NCI-H146 treated with DMSO at 0.1 percent for 48 hours (cell line): ENCODE measurements around the gene WASF2.

ENCODE experiments used
- DNase-seq: peaks from one replicate; lab custom pipeline; 2025; ENCODE audit not compliant: unreplicated experiment; lab: John Stamatoyannopoulos, UW

WASF2 gene

DNA sequence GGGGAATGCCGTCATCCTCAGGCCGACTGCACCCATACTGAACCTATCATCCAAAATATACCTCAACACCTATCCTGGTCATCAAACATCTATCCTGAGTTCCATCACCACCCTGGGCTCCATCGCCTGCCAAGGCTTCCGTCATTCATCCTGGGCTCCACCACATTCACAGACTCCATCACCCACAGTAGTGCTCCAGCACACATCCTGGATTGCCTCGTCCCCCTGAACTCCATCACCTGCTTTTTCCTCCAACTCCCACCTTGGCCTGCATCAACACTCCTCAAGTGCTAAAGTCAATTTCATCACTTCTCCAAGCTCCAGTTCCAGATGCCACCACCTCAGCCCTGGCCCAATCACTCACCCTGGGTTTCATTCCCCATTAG, 131.0 kb downstream of the WASF2 start:
- no peak for DNase-seq

DNA sequence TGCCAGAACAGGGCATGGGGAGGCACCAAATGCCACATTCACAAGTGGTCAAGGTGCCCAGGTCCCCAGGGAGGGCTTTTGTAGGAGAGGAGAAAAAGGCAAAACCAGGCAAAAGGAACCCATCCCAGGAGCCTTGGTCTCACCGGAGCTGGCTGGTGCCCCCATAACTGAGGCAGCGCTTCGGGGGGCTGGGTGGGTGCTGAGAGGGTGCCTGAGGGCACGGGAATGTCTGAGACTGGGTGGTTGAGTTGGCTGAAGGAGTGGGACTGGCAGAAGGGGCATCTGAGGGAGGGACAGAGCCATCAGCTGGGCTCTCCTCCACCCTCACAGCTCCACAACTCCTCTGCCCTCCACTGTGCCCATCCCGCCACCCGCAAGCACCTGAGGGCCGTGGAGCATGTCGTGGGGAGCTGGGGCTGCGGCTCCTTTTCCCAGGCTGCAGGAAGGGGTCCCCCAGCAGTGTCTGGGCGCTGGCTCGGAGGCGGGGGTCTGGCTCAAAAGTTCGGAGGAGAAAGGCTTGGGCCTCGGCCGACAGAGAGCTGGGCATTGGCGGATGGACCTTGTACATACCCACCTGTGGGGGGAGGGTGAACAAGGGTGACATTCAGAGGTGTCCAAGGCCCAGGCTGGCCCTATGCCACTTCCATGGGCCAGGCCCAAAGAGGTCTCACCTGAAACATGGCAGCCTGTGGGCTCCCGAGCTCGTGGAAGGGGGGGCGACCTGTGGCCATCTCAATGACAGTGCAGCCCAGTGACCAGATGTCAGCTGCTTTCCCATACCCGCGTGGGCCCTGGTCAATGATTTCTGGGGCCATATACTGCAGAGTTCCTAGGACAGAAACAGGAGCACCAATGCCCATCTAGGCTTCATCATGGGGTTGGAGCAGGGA, 131.7 kb downstream of the WASF2 start:
- no peak for DNase-seq

DNA sequence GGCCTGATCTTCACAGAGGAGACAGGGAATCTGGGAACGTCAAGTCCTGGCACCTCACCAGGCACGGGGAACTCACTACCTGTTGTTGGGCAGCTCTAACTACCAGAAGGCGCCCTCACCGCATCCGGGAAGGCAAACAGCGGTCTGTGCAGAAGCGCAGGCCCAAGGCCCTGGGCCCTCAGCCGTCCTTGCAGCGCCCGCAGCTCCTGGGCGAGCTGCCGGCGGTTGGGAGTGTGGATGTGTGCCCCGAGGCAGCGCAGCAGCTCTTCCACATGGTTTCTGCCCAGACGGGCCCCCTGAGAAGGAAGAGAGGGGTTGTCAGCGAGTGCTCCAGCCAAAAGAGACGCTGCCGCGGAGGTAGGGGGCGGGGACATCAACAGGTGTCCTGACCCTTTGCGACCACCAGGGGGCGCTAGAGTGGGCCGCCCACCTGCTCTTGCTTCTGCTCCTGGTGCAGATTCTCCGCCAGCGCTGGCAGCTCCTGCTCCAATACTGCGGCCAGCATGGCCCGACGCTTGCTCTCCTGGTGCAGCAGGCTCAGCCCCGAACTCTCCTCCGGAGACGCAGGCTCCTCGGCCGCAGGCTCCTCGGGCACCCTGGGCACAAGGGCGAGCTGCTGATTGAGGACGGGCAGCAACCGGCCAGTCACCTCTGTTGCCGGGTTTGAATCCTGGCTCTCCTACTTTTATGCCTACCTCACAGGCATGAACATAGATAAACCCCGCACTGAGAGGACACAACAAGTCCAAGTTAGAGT, 132.5 kb downstream of the WASF2 start:
- DNase-seq = no peak

DNA sequence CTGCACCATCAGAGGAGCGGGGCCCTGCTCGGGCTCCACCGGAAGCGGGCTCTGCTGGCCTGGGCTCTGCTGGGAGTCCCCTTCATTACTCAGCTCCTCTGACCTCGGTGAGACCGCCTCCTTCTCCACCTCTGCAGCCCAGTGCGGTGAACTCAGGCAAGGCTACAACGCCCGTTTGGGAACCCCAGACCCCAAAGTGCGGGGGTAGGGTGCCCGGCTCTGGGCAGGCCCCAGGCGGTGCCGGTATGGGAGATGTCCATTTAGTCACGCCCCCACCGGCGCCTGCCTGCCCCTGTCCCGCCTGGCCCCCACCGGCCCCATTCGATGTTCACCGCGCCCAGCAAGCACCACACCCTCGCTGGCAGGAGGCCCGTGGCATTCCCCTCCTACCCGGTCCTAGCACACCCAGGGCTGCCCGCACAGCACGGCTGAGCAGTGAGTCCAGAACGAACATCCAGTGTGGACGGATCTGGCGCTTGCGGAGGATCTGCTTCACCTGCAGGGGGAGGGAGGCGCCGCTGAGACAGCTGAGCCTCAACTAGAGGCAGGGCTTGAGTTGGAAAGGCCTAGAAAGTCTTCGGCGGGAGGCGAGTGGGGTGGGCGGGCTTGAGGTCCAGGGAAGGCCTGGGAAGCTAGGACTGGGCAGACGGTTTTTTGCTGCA, 133.2 kb downstream of the WASF2 start:
- no peak for DNase-seq

DNA sequence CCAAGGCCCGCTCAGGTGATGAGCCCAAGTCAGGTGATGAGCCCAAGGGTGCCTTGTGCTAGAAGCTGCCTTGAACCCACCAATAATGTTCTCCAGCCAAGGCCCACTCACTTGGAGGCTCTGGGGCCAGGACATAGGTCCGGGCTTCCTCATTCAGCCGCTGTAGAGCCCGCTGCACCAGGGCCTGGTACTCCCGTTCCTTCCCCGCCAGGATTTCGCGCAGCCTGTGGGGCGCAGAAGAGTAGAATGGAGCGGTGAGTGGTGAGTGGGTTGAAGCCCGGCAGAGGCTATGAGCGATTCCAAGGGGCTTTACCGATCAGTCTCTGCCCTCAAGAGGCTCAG, 133.7 kb downstream of the WASF2 start:
- DNase-seq = no peak

DNA sequence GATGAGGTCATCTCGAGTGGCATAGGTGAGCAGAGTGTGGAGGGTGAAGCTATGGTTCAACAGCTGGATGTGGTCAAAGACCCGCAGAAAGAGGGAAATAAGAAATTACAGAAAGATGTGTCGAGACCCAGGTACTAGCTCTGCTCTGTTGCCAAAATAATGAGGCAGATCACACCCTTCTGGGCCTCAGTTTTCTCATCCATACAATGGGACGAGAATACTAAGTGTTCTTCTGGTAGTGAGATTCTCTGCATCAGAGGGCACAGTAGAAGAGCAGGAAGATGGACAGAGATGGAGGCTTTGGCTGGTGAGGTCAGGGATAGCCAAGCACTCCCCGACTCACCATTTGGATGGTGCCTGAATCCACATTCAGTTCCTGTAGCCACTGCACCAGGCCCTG, 134.3 kb downstream of the WASF2 start:
- no peak for DNase-seq
